SK-N-SH treated with all-trans-retinoic acid at 6 μM for 48 hours (cell line): ENCODE measurements around the gene LRFN2.

Experiments used
- ATAC-seq: fragments of 200-7000 bp; cut with Tn5 transposase; 3 replicates; pipeline ENCODE4 v1.9.1; 2020; ENCODE audit warnings: mild to moderate bottlenecking, moderate library complexity
- BACH2 ChIP-seq: fragments of 250-450 bp; sonication (Bioruptor Pico); IDR thresholded peaks from 2 replicates; pipeline ENCODE4 v1.9.0; 2021; ENCODE audit warnings: mild to moderate bottlenecking, borderline replicate concordance
- CREB5 ChIP-seq: fragments of 250-450 bp; sonication (Bioruptor Pico); IDR thresholded peaks from 2 replicates; pipeline ENCODE4 v1.5.1; 2020; ENCODE audit warnings: low read depth, mild to moderate bottlenecking, moderate library complexity
- CSDC2 ChIP-seq: fragments of 250-450 bp; sonication (Bioruptor Pico); IDR thresholded peaks from 2 replicates; pipeline ENCODE4 v1.5.0; 2020; ENCODE audit warnings: mild to moderate bottlenecking, moderate library complexity
- CSRNP3 ChIP-seq: fragments of 250-450 bp; sonication (Bioruptor Pico); IDR thresholded peaks from 2 replicates; pipeline ENCODE4 v1.5.1; 2021; ENCODE audit warnings: mild to moderate bottlenecking, moderate library complexity
- GLIS3 ChIP-seq: fragments of 250-450 bp; sonication (Bioruptor Pico); IDR thresholded peaks from 2 replicates; pipeline ENCODE4 v1.5.0; 2020; ENCODE audit warnings: mild to moderate bottlenecking, moderate library complexity
- ISL1 ChIP-seq: fragments of 250-450 bp; sonication (Bioruptor Pico); IDR thresholded peaks from 2 replicates; pipeline ENCODE4 v2.1.2; 2022; ENCODE audit warnings: mild to moderate bottlenecking, moderate library complexity
- OSR1 ChIP-seq: fragments of 250-450 bp; sonication (Bioruptor Pico); IDR thresholded peaks from 2 replicates; pipeline ENCODE4 v1.8.0; 2022; ENCODE audit warnings: moderate library complexity, mild to moderate bottlenecking, inconsistent platforms
- PATZ1 ChIP-seq: fragments of 250-450 bp; sonication (Bioruptor Pico); IDR thresholded peaks from 2 replicates; pipeline ENCODE4 v1.8.0; 2020; ENCODE audit warnings: mild to moderate bottlenecking, moderate library complexity, borderline replicate concordance
- POU6F1 ChIP-seq: fragments of 250-450 bp; sonication (Bioruptor Pico); IDR thresholded peaks from 2 replicates; pipeline ENCODE4 v1.8.0; 2021; ENCODE audit warnings: low read depth, mild to moderate bottlenecking, moderate library complexity, borderline replicate concordance
- SNAI2 ChIP-seq: fragments of 250-450 bp; sonication (Bioruptor Pico); IDR thresholded peaks from 2 replicates; pipeline ENCODE4 v1.5.0; 2020; ENCODE audit warnings: mild to moderate bottlenecking, moderate library complexity
- TCF4 ChIP-seq: fragments of 250-450 bp; sonication (Bioruptor Pico); IDR thresholded peaks from 2 replicates; pipeline ENCODE4 v1.8.0; 2021; ENCODE audit warnings: mild to moderate bottlenecking, moderate library complexity, borderline replicate concordance
- TOX ChIP-seq: fragments of 250-450 bp; sonication (Bioruptor Pico); IDR thresholded peaks from 2 replicates; pipeline ENCODE4 v1.8.0; 2021; ENCODE audit warnings: mild to moderate bottlenecking, moderate library complexity, borderline replicate concordance
- TSHZ2 ChIP-seq: fragments of 250-450 bp; sonication (Bioruptor Pico); IDR thresholded peaks from 2 replicates; pipeline ENCODE4 v1.5.0; 2020; ENCODE audit warnings: mild to moderate bottlenecking, moderate library complexity
- ZC3H10 ChIP-seq: fragments of 250-450 bp; sonication (Bioruptor Pico); IDR thresholded peaks from 2 replicates; pipeline ENCODE4 v1.5.1; 2021; ENCODE audit warnings: mild to moderate bottlenecking, moderate library complexity
- ZFP30 ChIP-seq: fragments of 450-650 bp; formaldehyde crosslinking; IDR thresholded peaks from 2 replicates; pipeline ENCODE4 v1.5.0; 2022; ENCODE audit warnings: mild to moderate bottlenecking, moderate library complexity
- ZNF565 ChIP-seq: fragments of 450-650 bp; formaldehyde crosslinking; conservative IDR thresholded peaks from 2 replicates; pipeline ENCODE4 v1.5.0; 2020; ENCODE audit warnings: low read depth, mild to moderate bottlenecking, moderate library complexity
- ZNF70 ChIP-seq: fragments of 450-650 bp; formaldehyde crosslinking; IDR thresholded peaks from 2 replicates; pipeline ENCODE4 v1.5.0; 2020; ENCODE audit warnings: mild to moderate bottlenecking, moderate library complexity

The LRFN2 gene

GRCh38 chr6:40422046-40422445 is 165.1 kb downstream of the LRFN2 start:
- no peak for ATAC-seq
- TF ChIP-seq CSRNP3 (CRISPR knock-in tag) (no peak), POU6F1 (CRISPR knock-in tag) (no peak), SNAI2 (CRISPR knock-in tag) (no peak), TOX (CRISPR knock-in tag) (no peak), TCF4 (CRISPR knock-in tag) (no peak), ZNF565 (CRISPR knock-in tag) (no peak), CREB5 (CRISPR knock-in tag) (no peak)
- TF ChIP-seq, all 23 proteins: peak for 0

GRCh38 chr6:40419946-40420728 is 167.0 kb downstream of the LRFN2 start:
- TF ChIP-seq ZFP30 (CRISPR knock-in tag): no peak
- TF ChIP-seq BACH2 (CRISPR knock-in tag): no peak
- no peak for TF ChIP-seq CSRNP3 (CRISPR knock-in tag)
- no peak for TF ChIP-seq ISL1 (CRISPR knock-in tag)
- no peak for TF ChIP-seq SNAI2 (CRISPR knock-in tag)
- no peak for ATAC-seq

GRCh38 chr6:40419377-40419776 is 167.8 kb downstream of the LRFN2 start:
- TF ChIP-seq CSRNP3 (CRISPR knock-in tag): no peak
- TF ChIP-seq ZNF565 (CRISPR knock-in tag): no peak
- TF ChIP-seq CREB5 (CRISPR knock-in tag): no peak
- ATAC-seq: no peak

GRCh38 chr6:40417031-40417430 is 170.1 kb downstream of the LRFN2 start:
- ATAC-seq: no peak
- no peak for TF ChIP-seq CSDC2 (CRISPR knock-in tag)
- no peak for TF ChIP-seq TCF4 (CRISPR knock-in tag)
- TF ChIP-seq ZFP30 (CRISPR knock-in tag): no peak
- TF ChIP-seq GLIS3 (CRISPR knock-in tag): no peak
- TF ChIP-seq OSR1: no peak
- no peak for TF ChIP-seq PATZ1
- no peak for TF ChIP-seq ISL1 (CRISPR knock-in tag)
- TF ChIP-seq ZNF565 (CRISPR knock-in tag): no peak
- TF ChIP-seq CREB5 (CRISPR knock-in tag): no peak
- no peak for TF ChIP-seq ZC3H10 (CRISPR knock-in tag)
- no peak for TF ChIP-seq TSHZ2
- no peak for TF ChIP-seq BACH2 (CRISPR knock-in tag)
- TF ChIP-seq ZNF70 (CRISPR knock-in tag): no peak
